C1 segment of cervical spinal cord (tissue), 14 donors: ENCODE data around the gene DNAJA1.
"Not testable (repeated sequence)": the region's sequence is repeated elsewhere in the genome, so short reads cannot be mapped to it uniquely, and the experiment has no call there.

Experiments
- DNase-seq, 14 donors: peaks; one replicate each; lab custom pipeline; 2025; lab: John Stamatoyannopoulos, UW

Gene DNAJA1

DNA sequence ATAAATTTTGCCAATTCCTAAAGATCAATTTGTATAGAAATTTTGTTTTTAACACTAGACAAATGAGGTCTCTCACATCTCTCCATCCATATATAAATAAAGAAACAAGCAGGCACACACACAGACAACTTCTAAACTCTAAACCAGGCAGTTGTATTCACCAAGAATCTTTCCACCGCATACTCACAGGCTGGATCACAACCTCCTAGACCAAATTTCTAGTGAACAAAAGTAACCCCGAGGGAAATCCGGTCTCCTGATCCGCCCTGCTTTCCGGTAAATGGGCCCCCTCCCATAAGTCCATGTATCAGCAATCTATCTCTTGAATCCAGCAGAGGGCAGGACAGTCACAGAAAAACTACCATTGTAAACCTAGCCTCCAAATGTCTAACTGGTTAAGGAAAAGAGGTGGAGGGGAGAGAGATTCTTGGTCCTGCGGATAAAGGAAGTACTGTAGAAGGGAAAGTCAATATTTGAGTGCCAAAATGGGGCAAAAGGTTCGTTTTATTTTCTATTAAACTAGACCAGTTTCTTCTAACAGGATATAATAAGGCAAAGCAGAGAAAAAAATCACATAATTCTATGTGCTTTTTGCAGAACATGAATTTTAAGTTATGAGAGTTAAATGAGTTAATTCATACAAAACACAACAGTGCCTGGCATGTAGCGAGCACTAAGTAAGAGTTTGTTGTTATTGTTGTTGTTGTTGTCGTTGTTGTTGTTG, 56.2 kb downstream of the DNAJA1 start:
- DNase-seq, result peak in 10 of 14 donors; percentile 16 to 59 (median 26)

DNA sequence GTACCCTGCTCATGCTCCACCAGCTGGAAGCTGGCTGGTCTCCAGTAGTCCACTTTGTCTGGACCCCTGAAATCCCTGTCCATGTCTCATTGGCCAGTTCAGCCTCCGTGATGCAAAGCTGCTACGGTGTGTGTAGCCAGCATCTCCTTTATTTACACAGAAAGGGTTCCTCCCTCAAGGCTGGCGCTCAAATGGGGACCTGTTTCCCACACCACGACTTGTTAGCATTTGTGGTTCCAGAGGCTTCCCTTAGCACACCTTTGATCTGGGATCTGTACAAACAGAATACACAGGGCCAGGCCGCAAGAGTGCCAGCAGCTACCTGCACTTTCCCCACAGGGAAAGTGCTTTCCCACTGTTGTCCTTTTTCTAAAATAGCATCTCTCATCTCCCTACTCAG, 57.1 kb downstream of the DNAJA1 start:
- DNase-seq, result no peak

DNA sequence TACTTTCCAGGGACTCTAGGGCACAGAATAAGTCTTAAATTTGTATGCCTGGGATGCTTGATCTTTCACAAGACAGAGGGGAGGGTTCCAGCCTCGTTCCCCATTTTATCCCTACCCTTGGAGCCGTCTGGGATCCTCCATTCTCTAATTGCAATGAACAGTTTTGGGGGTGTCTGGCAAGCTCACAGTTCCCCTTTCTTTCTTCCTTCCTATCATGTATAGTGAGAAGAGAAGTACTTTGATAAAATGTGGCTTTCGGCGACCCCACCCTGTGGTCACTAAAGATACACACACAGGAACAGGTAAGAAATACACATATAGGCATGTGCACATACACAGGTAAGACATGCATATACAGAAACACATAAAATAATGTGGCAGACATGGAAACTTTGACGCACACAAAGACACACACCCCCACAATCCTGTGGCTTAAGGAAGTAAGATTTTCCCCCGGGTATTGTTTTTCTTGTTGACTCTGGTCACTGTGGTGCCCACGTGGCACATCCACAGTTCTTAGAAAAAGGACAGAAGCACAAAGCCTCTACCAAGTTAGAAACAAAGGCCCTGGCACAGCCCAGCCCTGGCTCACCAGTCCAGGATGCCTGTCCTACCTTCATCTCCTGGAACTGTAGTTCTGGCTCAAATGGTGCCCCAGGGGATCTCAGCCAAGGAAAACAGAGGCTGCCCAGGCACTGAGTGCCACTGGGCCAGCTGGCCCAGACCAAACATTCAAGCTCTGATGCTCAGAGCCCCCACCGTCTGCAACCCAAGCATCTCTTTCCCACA, 57.7 kb downstream of the DNAJA1 start:
- DNase-seq, result peak in 9 of 14 donors; percentile 7 to 89 (median 40)

DNA sequence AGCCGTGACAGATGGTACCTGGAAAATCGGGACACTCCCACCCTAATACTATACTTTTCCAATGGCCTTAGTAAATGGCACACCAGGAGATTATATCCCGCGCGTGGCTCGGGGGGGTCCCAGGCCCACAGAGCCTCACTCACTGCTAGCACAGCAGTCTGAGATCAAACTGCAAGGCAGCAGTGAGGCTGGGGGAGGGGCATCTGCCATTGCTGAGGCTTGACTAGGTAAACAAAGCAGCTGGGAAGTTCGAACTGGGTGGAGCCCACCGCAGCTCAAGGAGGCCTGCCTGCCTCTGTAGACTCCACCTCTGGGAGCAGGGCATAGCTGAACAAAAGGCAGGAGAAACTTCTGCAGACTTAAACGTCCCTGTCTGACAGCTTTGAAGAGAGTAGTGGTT, 60.6 kb downstream of the DNAJA1 start:
- DNase-seq, result not testable (repeated sequence)
